Mesothelial cell of epicardium (in vitro differentiated cells): ENCODE measurements around the gene GLOD4. TPM values are rescaled to one million over a fixed set of nuclear protein-coding genes. Genes with fewer than 3 reads are reported as not detected.

Source experiments
- DNase-seq, 2 experiments: peaks; one replicate each; pipeline ENCODE4 v3.0.0; 2021; ENCODE audit warnings: low spot score in 2 of 2; ENCODE audit not compliant: unreplicated experiment in 2 of 2
- H3K27ac Mint-ChIP-seq: 2 replicates; pipeline ENCODE4 v1.8.0; 2021; ENCODE audit warnings: mixed read lengths
- H3K27me3 Mint-ChIP-seq: 2 replicates; pipeline ENCODE4 v1.8.0; 2021; ENCODE audit warnings: low read depth, mixed read lengths
- H3K36me3 Mint-ChIP-seq: 2 replicates; pipeline ENCODE4 v1.8.0; 2021; ENCODE audit warnings: mixed read lengths
- H3K4me1 Mint-ChIP-seq: 2 replicates; pipeline ENCODE4 v1.8.0; 2021; ENCODE audit warnings: mixed read lengths
- H3K4me3 Mint-ChIP-seq: 2 replicates; pipeline ENCODE4 v1.8.0; 2021; ENCODE audit warnings: mild to moderate bottlenecking, moderate library complexity, mixed read lengths
- H3K9me3 Mint-ChIP-seq: 2 replicates; pipeline ENCODE4 v1.8.0; 2021; ENCODE audit warnings: mixed read lengths
- total RNA-seq: library from RNA; stranded (reverse); gene quantifications from 3 replicates; pipeline ENCODE4 v1.2.1, GENCODE V29; 2021
- TF ChIP-seq, protein P1 (sequence below): fragments of 200-600 bp; sonication (generic); IDR thresholded peaks from one replicate; pipeline ENCODE4 v1.5.0; 2021; ENCODE audit warnings: antibody characterized with exemption; ENCODE audit not compliant: unreplicated experiment

The GLOD4 gene
- total RNA-seq, 1 donor from 2014 or later: 72.1 TPM

GRCh38 chr17:746783-747629 is 35.1 kb downstream of the GLOD4 start:
- no peaks in the 10 kb centered on the region for H3K9me3 Mint-ChIP-seq
- no peaks in the 10 kb centered on the region for H3K27me3 Mint-ChIP-seq
- H3K27ac Mint-ChIP-seq: no peak overlapping the region
- no peak overlapping the region for H3K4me3 Mint-ChIP-seq
- TF ChIP-seq, protein P1, sequence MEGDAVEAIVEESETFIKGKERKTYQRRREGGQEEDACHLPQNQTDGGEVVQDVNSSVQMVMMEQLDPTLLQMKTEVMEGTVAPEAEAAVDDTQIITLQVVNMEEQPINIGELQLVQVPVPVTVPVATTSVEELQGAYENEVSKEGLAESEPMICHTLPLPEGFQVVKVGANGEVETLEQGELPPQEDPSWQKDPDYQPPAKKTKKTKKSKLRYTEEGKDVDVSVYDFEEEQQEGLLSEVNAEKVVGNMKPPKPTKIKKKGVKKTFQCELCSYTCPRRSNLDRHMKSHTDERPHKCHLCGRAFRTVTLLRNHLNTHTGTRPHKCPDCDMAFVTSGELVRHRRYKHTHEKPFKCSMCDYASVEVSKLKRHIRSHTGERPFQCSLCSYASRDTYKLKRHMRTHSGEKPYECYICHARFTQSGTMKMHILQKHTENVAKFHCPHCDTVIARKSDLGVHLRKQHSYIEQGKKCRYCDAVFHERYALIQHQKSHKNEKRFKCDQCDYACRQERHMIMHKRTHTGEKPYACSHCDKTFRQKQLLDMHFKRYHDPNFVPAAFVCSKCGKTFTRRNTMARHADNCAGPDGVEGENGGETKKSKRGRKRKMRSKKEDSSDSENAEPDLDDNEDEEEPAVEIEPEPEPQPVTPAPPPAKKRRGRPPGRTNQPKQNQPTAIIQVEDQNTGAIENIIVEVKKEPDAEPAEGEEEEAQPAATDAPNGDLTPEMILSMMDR: no peak
- H3K4me1 Mint-ChIP-seq: peaks cover 16% of the 10 kb centered on the region
- DNase-seq: no peak
- H3K36me3 Mint-ChIP-seq: peaks cover 36% of the 10 kb centered on the region

DNA sequence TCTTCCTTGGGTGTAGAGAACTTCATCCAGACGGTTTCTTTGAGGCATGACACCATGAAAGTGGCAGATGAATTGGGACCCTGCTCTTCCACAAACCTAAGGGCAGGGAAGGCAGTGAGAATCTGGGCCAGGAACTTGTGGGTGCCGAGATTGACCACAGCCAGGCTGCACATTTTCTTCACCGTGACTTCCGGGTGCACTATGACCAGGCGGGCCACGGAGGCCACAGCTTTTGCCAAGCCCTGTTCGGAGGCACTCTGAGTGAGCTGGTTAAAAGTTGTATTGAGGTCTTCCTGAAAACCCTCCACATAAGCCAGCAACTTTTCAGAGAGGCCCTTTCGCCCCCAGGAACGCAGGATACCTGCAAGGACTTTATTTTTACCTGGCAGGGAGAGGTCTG is 35.9 kb downstream of the GLOD4 start:
- TF ChIP-seq, protein P1: no peak
- Mint-ChIP-seq H3K27ac (no peak overlapping the region), H3K27me3 (no peaks in the 10 kb centered on the region), H3K4me1 (peaks cover 10% of the 10 kb centered on the region), H3K36me3 (peaks cover 38% of the 10 kb centered on the region), H3K9me3 (no peaks in the 10 kb centered on the region), H3K4me3 (no peak overlapping the region)
- no peak for DNase-seq

DNA sequence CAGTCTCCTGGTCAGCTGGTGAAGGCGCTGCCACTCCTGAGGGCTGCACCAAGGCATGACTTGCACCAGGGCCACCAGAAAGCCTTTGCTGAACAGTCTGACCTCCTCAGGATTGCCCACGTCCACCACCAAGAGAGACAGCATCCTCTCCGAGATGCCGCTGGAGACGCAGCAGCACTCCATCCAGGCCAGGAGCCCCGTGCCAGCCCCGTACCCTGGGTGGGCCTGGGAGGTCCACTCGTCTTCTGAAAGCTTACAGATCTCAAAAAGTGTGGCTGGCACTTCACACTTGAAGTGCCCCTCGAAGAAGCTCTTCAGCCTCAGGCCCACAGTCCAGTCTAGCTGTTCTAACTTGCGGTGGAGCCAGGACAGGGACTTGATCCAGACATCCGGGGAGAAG is 36.7 kb downstream of the GLOD4 start:
- Mint-ChIP-seq H3K27ac (no peak overlapping the region), H3K4me1 (peaks cover 4% of the 10 kb centered on the region), H3K36me3 (peaks cover 42% of the 10 kb centered on the region), H3K4me3 (no peak overlapping the region), H3K9me3 (no peaks in the 10 kb centered on the region), H3K27me3 (no peaks in the 10 kb centered on the region)
- DNase-seq: no peak
- TF ChIP-seq, protein P1: no peak

DNA sequence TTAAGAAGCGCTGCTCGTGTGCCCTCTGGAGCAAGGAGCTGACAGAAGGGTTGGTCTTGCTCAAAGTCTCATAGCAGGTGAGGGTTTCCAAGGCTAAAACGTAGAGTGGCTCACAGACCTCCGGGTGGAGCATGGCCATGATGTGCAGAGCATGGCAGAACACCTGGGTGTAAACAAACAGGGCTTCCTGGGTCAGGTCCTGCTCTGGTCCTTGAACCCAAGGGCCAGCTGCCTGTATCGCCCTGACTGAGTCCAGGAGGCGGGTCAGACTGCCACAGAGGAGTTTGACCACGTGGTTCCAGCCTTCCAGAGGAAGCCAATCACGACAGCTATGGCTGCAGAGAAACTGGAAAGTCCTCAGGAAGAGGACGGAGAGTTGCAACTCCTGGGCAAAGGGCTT is 37.1 kb downstream of the GLOD4 start:
- no peaks in the 10 kb centered on the region for H3K4me1 Mint-ChIP-seq
- H3K9me3 Mint-ChIP-seq: no peaks in the 10 kb centered on the region
- H3K27ac Mint-ChIP-seq: no peak overlapping the region
- H3K36me3 Mint-ChIP-seq: peaks cover 43% of the 10 kb centered on the region
- TF ChIP-seq, protein P1: no peak
- no peak for DNase-seq
- no peaks in the 10 kb centered on the region for H3K27me3 Mint-ChIP-seq
- H3K4me3 Mint-ChIP-seq: no peak overlapping the region

GRCh38 chr17:743139-743538 is 38.9 kb downstream of the GLOD4 start:
- H3K27me3 Mint-ChIP-seq: no peaks in the 10 kb centered on the region
- DNase-seq: no peak
- no peak overlapping the region for H3K4me3 Mint-ChIP-seq
- H3K4me1 Mint-ChIP-seq: no peaks in the 10 kb centered on the region
- H3K36me3 Mint-ChIP-seq: peaks cover 36% of the 10 kb centered on the region
- TF ChIP-seq, protein P1: no peak
- no peak overlapping the region for H3K27ac Mint-ChIP-seq
- no peaks in the 10 kb centered on the region for H3K9me3 Mint-ChIP-seq
